ENCODE results near the gene C3orf62. TPM values are rescaled to one million over a fixed set of nuclear protein-coding genes. Genes with fewer than 3 reads are reported as not detected.
A peak's percentile ranks its signal among the peaks of the same experiment; 100 is the strongest.
"Not testable (repeated sequence)": the region's sequence is repeated elsewhere in the genome, so short reads cannot be mapped to it uniquely, and the experiment has no call there.

Gene C3orf62
- total RNA-seq, 3 donors from 2014 or later = 4.2 to 5.1 (median 4.3) TPM

DNA sequence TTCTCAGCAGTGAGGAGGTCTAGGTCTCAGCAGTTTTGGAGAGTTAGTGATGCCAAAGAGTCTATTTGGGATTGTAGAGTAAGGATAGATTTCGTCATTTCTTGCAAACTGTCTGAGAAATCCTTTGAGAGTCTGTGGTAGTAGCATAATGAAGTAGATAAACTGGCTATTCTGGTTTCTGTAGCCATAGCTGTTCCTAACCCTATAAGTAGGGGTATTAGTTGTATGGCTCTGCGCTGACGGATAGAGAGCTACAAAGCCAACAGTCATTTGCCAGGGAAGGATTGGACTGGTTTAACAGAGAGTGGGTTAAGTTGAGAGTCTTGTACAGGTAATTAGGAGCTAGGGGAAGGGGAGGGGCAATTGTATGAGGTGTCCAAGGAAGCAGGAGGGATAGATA, 55.0 kb downstream of the C3orf62 start:
- Histone ChIP-seq H3K27me3 (no peaks in the 10 kb centered on the region), H3K36me3 (no peaks in the 10 kb centered on the region), H3K9me3 (peaks cover 3 to 14% of the 10 kb centered on the region in 2 donors), H3K4me3 (peak overlapping the region in 1 of 3 donors; percentile 22), H3K27ac (peak overlapping the region; percentile 88 to 94), H3K4me1 (peaks cover 0 to 5% of the 10 kb centered on the region in 2 donors)
- TF ChIP-seq POLR2AphosphoS5 (IDR thresholded peaks at IDR 0.05) (no peak), POLR2A (IDR thresholded peaks at IDR 0.05) (no peak)
- TF ChIP-seq, protein P1, sequence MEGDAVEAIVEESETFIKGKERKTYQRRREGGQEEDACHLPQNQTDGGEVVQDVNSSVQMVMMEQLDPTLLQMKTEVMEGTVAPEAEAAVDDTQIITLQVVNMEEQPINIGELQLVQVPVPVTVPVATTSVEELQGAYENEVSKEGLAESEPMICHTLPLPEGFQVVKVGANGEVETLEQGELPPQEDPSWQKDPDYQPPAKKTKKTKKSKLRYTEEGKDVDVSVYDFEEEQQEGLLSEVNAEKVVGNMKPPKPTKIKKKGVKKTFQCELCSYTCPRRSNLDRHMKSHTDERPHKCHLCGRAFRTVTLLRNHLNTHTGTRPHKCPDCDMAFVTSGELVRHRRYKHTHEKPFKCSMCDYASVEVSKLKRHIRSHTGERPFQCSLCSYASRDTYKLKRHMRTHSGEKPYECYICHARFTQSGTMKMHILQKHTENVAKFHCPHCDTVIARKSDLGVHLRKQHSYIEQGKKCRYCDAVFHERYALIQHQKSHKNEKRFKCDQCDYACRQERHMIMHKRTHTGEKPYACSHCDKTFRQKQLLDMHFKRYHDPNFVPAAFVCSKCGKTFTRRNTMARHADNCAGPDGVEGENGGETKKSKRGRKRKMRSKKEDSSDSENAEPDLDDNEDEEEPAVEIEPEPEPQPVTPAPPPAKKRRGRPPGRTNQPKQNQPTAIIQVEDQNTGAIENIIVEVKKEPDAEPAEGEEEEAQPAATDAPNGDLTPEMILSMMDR (IDR thresholded peaks at IDR 0.05) = no peak
- intact Hi-C loops (cut with DNase I; ENCODE audit: low total_unique reads) = no loop called here
- no peak for DNase-seq (ENCODE audit: low spot score in 2 of 2)

DNA sequence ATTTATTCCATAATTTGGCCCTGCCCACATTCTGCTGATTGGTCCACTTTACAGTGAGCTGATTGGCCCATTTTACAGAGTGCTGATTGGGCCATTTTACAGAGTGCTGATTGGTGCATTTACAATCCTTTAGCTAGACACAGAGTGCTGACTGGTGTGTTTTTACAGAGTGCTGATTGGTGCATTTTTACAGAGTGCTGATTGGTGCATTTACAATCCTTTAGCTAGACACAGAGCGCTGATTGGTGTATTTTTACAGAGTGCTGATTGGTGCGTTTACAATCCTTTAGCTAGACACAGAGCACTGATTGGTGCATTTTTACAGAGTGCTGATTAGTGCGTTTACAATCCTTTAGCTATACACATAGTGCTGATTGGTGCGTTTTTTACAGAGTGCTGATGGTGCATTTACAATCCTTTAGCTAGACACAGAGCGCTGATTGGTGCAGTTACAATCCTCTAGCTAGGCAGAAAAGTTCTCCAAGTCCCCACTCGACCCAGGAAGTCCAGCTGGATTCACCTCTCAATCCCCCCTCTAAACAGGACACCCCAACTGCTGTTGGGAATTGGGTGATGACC, 56.0 kb downstream of the C3orf62 start:
- DNase-seq (ENCODE audit: low spot score in 2 of 2); H3K36me3 ChIP-seq; intact Hi-C loops (cut with DNase I; ENCODE audit: low total_unique reads); H3K27me3 ChIP-seq; H3K9me3 ChIP-seq; H3K4me1 ChIP-seq: not testable (repeated sequence)
- Histone ChIP-seq H3K27ac (peak overlapping the region; percentile 88 to 94), H3K4me3 (peak overlapping the region in 1 of 3 donors; percentile 22)

- TF ChIP-seq POLR2AphosphoS5 (IDR thresholded peaks at IDR 0.05) = no peak
- no peak for TF ChIP-seq POLR2A (IDR thresholded peaks at IDR 0.05)
- TF ChIP-seq, protein P1 (IDR thresholded peaks at IDR 0.05) = no peak
- DNase-seq (ENCODE audit: low spot score in 2 of 2) = no peak
- H3K27ac ChIP-seq = peak overlapping the region; percentile 74 to 88
- H3K27me3 ChIP-seq = no peaks in the 10 kb centered on the region
- intact Hi-C loops (cut with DNase I; ENCODE audit: low total_unique reads) = no loop called here
- peaks cover 0 to 5% of the 10 kb centered on the region in 2 donors for H3K9me3 ChIP-seq
- H3K4me3 ChIP-seq = no peak overlapping the region
- no peaks in the 10 kb centered on the region for H3K36me3 ChIP-seq
- peaks cover 0 to 5% of the 10 kb centered on the region in 2 donors for H3K4me1 ChIP-seq
These were observed 57.9 kb downstream of the C3orf62 start for GRCh38 chr3:49219132-49219531.

Other genes starting within 250 kb of the C3orf62 start
- 100 to 1,000 TPM; 123 to 216 (median 178) TPM for gene IMPDH2, start 247.8 kb downstream of the C3orf62 start, total RNA-seq
- gene QRICH1, start 183.2 kb downstream of the C3orf62 start, total RNA-seq = 100 to 1,000 TPM in 1 of 3 donors, 10 to 100 TPM in 2; 73.1 to 115 (median 99.3) TPM
- 100 to 1,000 TPM; 233 to 268 (median 252) TPM for gene QARS1, start 172.5 kb downstream of the C3orf62 start, total RNA-seq
- 10 to 100 TPM; 49.2 to 57.2 (median 56.2) TPM for gene USP19, start 156.4 kb downstream of the C3orf62 start, total RNA-seq
- 100 to 1,000 TPM; 411 to 700 (median 540) TPM for gene LAMB2, start 144.2 kb downstream of the C3orf62 start, total RNA-seq
- 10 to 100 TPM; 29.0 to 39.7 (median 31.8) TPM for gene CCDC71, start 110.9 kb downstream of the C3orf62 start, total RNA-seq
- gene KLHDC8B, start 105.6 kb downstream of the C3orf62 start, total RNA-seq = 100 to 1,000 TPM in 1 of 3 donors, 10 to 100 TPM in 2; 38.7 to 106 (median 46.2) TPM
- gene USP4, start 62.8 kb upstream of the C3orf62 start, total RNA-seq = 10 to 100 TPM; 26.3 to 32.8 (median 29.9) TPM
- gene GPX1, start 81.1 kb upstream of the C3orf62 start, total RNA-seq = 100 to 1,000 TPM; 205 to 653 (median 275) TPM
- gene RHOA, start 134.7 kb upstream of the C3orf62 start, total RNA-seq = 100 to 1,000 TPM; 314 to 686 (median 317) TPM
- 10 to 100 TPM; 22.6 to 29.0 (median 25.9) TPM for gene TCTA, start 135.2 kb upstream of the C3orf62 start, total RNA-seq
- gene AMT, start 145.2 kb upstream of the C3orf62 start, total RNA-seq = 1 to 10 TPM; 2.7 to 8.3 (median 3.6) TPM
- 10 to 100 TPM in 1 of 3 donors, 1 to 10 TPM in 2; 4.5 to 14.0 (median 5.2) TPM for gene NICN1, start 152.1 kb upstream of the C3orf62 start, total RNA-seq
- gene DAG1, start 193.0 kb upstream of the C3orf62 start, total RNA-seq = 10 to 100 TPM; 37.1 to 56.6 (median 44.6) TPM

Measured in breast epithelium (tissue), 4 donors.